Hepatocyte (in vitro differentiated cells): ENCODE results near the gene SNAI3.

Experiments used
- EZH2 ChIP-seq: fragments of 200-600 bp; sonication (generic); IDR thresholded peaks from 2 replicates; pipeline ENCODE4 v1.6.1; 2016; ENCODE audit warnings: antibody characterized with exemption, mild to moderate bottlenecking, borderline replicate concordance
- EZH2phosphoT487 ChIP-seq: fragments of 200-600 bp; sonication (generic); IDR thresholded peaks from one replicate; pipeline ENCODE4 v1.6.1; 2018; ENCODE audit warnings: antibody characterized with exemption, mild to moderate bottlenecking, low read depth, moderate library complexity; ENCODE audit not compliant: unreplicated experiment, severe bottlenecking
- TF ChIP-seq, protein P1 (sequence below): fragments of 200-600 bp; sonication (generic); IDR thresholded peaks from 2 replicates; pipeline ENCODE4 v1.5.1; 2016; ENCODE audit warnings: antibody characterized with exemption, mild to moderate bottlenecking; ENCODE audit not compliant: poor library complexity

DNA sequence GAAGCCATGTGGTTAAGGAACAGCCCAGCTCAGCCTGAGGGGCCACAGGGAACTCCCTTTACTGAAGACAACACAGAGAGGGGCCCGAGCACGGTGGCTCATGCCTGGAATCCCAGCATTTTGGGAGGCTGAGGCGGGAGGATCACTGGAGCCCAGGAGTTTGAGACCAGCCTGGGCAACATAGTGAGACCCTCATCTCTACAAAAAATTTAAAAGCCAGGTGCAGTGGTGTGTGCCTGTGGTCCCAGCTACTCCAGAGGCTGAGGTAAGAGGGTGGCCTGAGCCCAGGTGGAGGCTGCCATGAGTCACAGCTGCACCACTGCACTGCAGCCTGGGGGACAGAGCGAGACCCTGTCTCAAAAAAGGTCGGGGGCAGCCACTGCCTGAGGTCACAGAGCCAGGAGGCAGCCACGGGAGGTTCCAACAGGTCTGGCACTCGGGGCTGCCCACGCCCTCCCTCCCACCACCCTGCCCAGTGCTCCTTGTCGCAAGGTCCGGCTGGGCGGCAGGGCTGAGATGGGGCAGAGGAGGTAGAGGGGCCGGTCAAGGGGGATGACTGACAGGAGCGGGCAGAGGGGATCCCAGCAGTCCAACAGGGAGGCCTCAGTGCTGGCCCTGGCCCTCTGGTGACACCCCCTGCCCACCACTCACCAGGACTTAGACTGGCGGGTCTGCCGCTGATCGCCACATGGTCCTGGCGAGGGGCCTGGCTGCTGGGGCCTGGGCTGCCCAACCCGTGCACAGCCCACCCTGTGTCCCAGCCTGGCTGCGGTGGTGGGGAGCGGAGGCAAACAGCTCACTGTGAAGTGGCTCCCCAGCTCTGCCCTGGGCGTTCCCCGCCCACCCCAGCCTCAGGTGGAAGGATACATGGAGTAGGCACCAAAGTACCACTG is 38.9 kb downstream of the SNAI3 start:
- TF ChIP-seq, protein P1, sequence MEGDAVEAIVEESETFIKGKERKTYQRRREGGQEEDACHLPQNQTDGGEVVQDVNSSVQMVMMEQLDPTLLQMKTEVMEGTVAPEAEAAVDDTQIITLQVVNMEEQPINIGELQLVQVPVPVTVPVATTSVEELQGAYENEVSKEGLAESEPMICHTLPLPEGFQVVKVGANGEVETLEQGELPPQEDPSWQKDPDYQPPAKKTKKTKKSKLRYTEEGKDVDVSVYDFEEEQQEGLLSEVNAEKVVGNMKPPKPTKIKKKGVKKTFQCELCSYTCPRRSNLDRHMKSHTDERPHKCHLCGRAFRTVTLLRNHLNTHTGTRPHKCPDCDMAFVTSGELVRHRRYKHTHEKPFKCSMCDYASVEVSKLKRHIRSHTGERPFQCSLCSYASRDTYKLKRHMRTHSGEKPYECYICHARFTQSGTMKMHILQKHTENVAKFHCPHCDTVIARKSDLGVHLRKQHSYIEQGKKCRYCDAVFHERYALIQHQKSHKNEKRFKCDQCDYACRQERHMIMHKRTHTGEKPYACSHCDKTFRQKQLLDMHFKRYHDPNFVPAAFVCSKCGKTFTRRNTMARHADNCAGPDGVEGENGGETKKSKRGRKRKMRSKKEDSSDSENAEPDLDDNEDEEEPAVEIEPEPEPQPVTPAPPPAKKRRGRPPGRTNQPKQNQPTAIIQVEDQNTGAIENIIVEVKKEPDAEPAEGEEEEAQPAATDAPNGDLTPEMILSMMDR, result no peak
- TF ChIP-seq EZH2phosphoT487 (no peak), EZH2 (no peak)
